ENCODE measurements around the gene SLITRK6.
A peak's percentile ranks its signal among the peaks of the same experiment; 100 is the strongest.
"Not testable (repeated sequence)": the region's sequence is repeated elsewhere in the genome, so short reads cannot be mapped to it uniquely, and the experiment has no call there.

SLITRK6 gene

DNA sequence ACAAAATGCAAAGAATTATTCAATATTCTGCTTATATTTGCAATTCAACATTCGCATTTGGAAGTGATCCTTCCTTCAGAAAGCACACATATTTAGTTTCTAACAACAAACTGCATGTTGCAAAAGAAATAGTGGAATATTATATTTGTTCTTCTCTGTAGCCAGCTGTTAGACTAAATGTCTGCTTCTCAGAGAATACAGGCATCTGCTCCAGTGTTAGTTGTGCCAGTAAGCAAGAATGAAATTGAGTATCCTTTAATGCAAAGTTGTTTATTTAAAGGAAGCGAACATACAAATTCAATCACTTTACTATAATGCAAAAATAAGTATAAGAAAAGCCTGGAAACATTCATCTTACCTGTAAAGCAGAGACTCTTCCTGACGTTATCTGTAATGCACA, 663 bp downstream of the SLITRK6 start:
- in situ Hi-C loops (cut with HindIII; ENCODE audit: low sequenced_read_pairs): no loop called here
- TF ChIP-seq, protein P1, sequence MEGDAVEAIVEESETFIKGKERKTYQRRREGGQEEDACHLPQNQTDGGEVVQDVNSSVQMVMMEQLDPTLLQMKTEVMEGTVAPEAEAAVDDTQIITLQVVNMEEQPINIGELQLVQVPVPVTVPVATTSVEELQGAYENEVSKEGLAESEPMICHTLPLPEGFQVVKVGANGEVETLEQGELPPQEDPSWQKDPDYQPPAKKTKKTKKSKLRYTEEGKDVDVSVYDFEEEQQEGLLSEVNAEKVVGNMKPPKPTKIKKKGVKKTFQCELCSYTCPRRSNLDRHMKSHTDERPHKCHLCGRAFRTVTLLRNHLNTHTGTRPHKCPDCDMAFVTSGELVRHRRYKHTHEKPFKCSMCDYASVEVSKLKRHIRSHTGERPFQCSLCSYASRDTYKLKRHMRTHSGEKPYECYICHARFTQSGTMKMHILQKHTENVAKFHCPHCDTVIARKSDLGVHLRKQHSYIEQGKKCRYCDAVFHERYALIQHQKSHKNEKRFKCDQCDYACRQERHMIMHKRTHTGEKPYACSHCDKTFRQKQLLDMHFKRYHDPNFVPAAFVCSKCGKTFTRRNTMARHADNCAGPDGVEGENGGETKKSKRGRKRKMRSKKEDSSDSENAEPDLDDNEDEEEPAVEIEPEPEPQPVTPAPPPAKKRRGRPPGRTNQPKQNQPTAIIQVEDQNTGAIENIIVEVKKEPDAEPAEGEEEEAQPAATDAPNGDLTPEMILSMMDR (IDR thresholded peaks at IDR 0.05; ENCODE audit: low read depth, low read length, missing control alignments): no peak
- no peak for DNase-seq (ENCODE audit: low read depth)
- peak overlapping the region; percentile 2 for H3K4me3 ChIP-seq (ENCODE audit: low read depth, low read length)

DNA sequence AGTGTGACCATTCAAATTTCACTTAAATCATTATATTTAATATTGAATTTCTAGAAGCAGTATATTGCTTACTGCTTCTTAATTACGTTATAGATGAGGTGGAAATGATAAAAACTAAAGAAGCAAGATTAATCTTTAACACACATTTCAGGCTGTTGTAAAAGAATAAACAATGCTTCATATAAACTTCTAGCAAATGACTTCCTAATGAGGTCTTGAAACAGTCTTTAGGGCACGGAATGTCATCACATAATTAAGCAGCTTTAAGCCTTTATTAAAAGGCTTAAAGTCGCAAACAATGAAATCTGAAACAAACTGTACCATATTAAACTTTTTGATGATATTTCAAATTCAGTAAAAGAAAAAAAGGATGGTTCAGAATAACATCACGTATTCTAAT, 1.9 kb downstream of the SLITRK6 start:
- DNase-seq (ENCODE audit: low read depth): no peak
- H3K4me3 ChIP-seq (ENCODE audit: low read depth, low read length): no peak overlapping the region
- in situ Hi-C loops (cut with HindIII; ENCODE audit: low sequenced_read_pairs): no loop called here
- TF ChIP-seq, protein P1 (IDR thresholded peaks at IDR 0.05; ENCODE audit: low read depth, low read length, missing control alignments): no peak

DNA sequence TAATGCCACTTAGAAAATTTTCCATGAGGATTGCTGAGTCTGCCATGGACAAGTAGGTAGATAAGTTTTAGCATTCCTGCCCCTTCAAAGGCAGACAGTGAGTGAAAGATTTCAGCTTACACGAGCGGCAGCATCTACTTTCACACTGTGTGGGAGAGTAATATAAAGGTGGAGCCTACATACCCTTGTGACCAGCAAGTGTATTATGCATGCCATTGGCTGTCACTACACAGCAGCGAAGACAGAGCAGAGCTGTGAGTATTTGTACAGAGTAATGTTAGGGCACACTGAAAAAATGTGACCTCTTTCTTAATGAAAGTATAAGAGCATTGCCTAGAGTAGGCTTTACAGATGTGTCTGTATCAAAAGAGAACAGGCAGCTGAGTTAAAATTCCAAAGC, 14.0 kb downstream of the SLITRK6 start:
- H3K4me3 ChIP-seq (ENCODE audit: low read depth, low read length): no peak overlapping the region
- in situ Hi-C loops (cut with HindIII; ENCODE audit: low sequenced_read_pairs): no loop called here
- DNase-seq (ENCODE audit: low read depth): no peak
- TF ChIP-seq, protein P1 (IDR thresholded peaks at IDR 0.05; ENCODE audit: low read depth, low read length, missing control alignments): no peak

DNA sequence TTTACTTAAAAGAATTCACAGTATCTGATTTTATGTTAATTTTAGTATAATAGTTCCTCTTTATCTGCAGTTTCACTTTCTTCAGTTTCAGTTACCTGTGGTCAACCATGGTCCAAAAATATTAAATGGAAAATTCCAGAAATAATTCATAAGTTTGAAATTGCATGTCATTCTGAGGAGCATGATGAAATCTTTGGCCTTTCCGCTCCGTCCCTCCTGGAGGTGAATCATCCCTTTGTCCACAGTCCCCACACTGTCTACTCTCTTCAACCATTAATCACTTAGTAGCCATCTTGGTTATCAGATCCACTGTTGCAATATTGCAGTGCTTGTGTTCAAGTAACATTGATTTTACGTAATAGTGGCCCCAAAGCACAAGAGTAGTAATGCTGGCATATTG, 26.9 kb downstream of the SLITRK6 start:
- TF ChIP-seq, protein P1 (IDR thresholded peaks at IDR 0.05; ENCODE audit: low read depth, low read length, missing control alignments): no peak
- H3K4me3 ChIP-seq (ENCODE audit: low read depth, low read length): no peak overlapping the region
- in situ Hi-C loops (cut with HindIII; ENCODE audit: low sequenced_read_pairs): no loop called here
- DNase-seq (ENCODE audit: low read depth): no peak

DNA sequence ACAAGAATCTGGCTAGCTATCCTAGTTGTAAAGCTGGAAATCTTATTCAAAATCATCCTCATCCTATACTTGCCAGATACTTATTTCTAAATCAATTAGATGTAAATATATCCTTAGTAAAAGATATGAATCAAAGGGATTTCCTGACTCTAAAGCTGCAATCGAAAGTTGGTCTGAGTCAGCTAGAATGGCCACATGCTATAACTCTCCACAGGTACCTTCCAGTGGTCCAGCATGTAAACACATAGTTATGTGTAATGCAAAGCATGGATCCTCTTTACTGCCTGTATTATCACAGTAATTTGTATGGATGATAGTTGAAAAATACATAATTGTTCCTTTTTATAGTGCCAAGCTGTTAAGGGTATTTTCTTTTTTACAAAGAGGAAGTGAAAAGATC, 27.4 kb downstream of the SLITRK6 start:
- no peak overlapping the region for H3K4me3 ChIP-seq (ENCODE audit: low read depth, low read length)
- DNase-seq (ENCODE audit: low read depth): no peak
- TF ChIP-seq, protein P1 (IDR thresholded peaks at IDR 0.05; ENCODE audit: low read depth, low read length, missing control alignments): no peak
- in situ Hi-C loops (cut with HindIII; ENCODE audit: low sequenced_read_pairs): no loop called here

DNA sequence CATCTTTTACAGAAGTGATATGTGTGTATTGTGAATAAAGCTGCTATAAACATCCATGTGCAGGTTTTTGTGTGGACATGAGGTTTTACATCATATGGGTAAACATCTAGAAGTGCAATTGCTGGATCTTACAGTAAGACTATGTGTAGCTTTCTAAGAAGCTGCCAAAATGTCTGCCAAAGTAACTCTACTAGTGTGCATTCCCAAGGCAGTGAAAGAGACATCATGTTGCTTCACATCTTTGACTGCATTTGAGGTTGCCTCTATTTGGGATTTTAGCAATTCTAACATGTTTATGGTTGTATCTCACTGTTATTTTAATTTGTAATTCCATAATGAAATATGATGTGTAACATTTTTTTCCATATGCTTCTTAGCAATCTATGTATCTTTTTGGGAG, 30.3 kb downstream of the SLITRK6 start:
- in situ Hi-C loops (cut with HindIII; ENCODE audit: low sequenced_read_pairs): no loop called here
- TF ChIP-seq, protein P1 (IDR thresholded peaks at IDR 0.05; ENCODE audit: low read depth, low read length, missing control alignments): no peak

DNA sequence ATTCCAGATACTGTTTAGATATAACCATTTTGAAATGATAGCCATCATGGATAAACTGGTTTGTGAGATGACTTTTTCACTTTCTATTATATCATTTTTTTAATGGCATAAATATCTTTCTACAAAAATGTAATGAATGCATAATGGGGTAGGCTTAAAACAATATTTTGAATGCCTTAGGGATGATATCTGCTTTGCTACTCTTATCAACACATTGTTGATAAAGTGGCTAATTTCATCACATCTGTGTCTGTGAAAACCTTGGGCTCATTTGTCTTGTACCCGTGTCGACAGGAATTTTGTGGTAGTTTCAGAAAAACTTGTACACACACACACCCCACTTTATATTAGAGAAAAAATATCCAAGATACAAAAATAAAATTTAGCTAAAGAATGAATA, 44.1 kb downstream of the SLITRK6 start:
- TF ChIP-seq, protein P1 (IDR thresholded peaks at IDR 0.05; ENCODE audit: low read depth, low read length, missing control alignments): no peak
- no peak overlapping the region for H3K4me3 ChIP-seq (ENCODE audit: low read depth, low read length)
- no peak for DNase-seq (ENCODE audit: low read depth)
- in situ Hi-C loops (cut with HindIII; ENCODE audit: low sequenced_read_pairs): no loop called here

More for the DNA sequence above, 30.3 kb downstream of the SLITRK6 start:
- DNase-seq (ENCODE audit: low read depth): no peak
- no peak overlapping the region for H3K4me3 ChIP-seq (ENCODE audit: low read depth, low read length)

DNA sequence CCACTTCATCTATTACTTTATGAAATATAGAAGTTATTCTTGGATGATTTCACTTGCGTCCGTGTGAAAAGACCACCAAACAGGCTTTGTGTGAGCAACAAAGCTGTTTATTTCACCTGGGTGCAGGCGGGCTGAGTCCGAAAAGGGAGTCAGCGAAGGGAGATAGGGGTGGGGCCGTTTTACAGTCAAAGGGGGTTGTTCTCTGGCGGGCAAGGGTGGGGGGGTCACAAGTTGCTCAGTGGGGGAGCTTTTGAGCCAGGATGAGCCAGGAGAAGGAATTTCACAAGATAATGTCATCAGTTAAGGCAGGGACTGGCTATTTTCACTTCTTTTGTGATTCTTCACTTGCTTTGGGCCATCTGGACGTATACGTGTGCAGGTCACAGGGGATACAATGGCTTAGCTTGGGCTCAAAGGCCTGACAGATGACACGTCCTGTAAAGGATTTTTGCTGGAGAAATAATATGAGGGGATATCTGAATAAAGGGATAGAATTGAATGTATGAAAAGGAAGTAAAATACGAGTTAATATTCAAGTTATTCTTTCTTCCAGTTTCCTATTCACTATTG, 55.9 kb downstream of the SLITRK6 start:
- in situ Hi-C loops (cut with HindIII; ENCODE audit: low sequenced_read_pairs): not testable (repeated sequence)

More for the DNA sequence above, 55.9 kb downstream of the SLITRK6 start:
- not testable (repeated sequence) for DNase-seq (ENCODE audit: low read depth); H3K4me3 ChIP-seq (ENCODE audit: low read depth, low read length)
